Measurements from ENCODE around the gene MAP2K1.

The MAP2K1 gene

DNA sequence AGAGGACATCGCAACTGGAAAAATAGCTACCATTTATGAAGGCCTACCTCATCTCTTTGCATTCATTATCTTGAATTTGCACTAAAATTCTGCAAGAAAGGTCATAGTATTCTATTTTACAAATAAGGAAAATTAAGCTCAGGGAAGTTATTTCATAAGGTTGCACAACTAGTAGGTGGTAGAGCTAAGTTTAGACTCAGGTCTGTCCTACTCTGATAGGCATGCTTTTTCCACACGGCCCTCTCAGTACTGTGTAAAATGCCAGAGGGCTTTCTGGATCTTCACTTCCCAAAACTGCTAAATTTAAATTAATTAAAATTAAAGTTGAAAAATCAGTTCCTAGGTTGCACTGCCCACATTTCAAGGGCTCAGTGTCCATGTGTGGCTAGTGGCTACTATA lies 18.3 kb downstream of the MAP2K1 start:
- TF ChIP-seq, protein P1, sequence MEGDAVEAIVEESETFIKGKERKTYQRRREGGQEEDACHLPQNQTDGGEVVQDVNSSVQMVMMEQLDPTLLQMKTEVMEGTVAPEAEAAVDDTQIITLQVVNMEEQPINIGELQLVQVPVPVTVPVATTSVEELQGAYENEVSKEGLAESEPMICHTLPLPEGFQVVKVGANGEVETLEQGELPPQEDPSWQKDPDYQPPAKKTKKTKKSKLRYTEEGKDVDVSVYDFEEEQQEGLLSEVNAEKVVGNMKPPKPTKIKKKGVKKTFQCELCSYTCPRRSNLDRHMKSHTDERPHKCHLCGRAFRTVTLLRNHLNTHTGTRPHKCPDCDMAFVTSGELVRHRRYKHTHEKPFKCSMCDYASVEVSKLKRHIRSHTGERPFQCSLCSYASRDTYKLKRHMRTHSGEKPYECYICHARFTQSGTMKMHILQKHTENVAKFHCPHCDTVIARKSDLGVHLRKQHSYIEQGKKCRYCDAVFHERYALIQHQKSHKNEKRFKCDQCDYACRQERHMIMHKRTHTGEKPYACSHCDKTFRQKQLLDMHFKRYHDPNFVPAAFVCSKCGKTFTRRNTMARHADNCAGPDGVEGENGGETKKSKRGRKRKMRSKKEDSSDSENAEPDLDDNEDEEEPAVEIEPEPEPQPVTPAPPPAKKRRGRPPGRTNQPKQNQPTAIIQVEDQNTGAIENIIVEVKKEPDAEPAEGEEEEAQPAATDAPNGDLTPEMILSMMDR (IDR thresholded peaks at IDR 0.05; ENCODE audit: borderline replicate concordance, insufficient read depth, low read depth, low read length), result no peak
- peak overlapping the region; percentile 2 for H3K4me3 ChIP-seq (ENCODE audit: low read depth, low read length)

DNA sequence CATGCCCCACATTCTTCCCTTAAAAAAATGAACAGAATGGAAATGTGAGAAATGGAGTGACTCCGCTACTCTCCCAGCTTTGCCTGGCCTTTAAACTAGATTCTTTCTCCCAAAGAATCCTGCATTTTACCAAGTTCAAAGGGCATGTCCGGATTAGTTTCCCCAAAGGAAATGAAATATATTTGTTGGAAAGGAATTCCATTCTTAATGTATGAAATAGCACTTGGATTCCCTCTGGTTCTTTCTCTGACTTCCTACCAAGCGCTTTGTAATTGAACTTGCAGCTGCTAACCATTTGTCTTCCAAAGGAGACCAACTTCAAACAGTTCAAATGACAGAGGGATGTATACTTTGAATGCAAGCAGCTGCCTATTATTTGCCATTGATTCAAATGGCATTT lies 18.9 kb downstream of the MAP2K1 start:
- TF ChIP-seq, protein P1 (IDR thresholded peaks at IDR 0.05; ENCODE audit: borderline replicate concordance, insufficient read depth, low read depth, low read length), result no peak
- no peak overlapping the region for H3K4me3 ChIP-seq (ENCODE audit: low read depth, low read length)

DNA sequence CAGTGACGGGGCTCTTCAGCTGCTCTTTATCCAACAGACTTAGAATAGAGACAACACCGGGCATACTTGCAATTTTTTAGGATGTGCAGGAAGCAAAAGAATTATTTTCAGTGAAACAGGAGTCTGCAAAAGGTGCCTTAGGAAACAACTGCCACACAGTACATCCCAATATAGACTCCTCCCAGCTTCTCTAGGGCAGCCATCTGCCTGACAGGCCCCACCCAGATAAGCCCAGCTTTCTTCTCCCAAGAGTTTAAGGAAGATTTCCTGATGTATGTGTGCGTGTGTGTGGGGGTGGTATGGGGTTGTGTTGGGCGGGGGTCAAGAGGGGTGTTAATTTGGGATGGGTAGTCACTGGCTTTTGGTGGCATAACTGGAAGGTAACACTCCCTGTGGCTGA lies 21.5 kb downstream of the MAP2K1 start:
- no peak overlapping the region for H3K4me3 ChIP-seq (ENCODE audit: low read depth, low read length)
- TF ChIP-seq, protein P1 (IDR thresholded peaks at IDR 0.05; ENCODE audit: borderline replicate concordance, insufficient read depth, low read depth, low read length), result no peak

DNA sequence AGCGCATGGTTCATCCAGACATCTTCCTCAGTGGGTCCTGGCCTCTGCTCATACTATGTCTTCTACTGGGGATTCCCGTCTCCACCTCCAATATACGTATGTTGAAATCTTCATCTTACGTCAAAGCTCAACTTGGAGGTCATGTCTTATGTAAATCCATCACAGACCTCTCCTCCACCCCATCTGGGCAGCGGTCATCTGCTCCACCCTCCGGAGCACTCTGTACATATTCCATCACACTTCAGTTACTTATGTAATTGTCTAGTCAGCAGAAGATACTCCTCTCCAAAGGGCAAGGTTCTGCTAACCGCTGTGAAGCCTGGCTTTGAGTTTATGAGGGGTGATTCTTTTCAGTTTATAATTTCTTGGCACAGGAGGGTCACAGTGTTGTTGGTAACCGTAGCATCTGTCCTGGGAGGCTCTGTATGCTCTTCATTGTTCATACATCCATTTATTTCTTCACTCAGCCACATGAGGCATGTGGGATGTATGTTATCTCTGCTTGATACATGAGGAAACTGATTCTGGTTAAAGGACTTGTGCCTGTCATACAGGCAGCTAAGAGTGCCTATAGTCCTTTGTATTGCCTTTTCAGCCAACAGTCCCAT lies 22.1 kb downstream of the MAP2K1 start:
- TF ChIP-seq, protein P1 (IDR thresholded peaks at IDR 0.05; ENCODE audit: borderline replicate concordance, insufficient read depth, low read depth, low read length), result no peak
- H3K4me3 ChIP-seq (ENCODE audit: low read depth, low read length), result no peak overlapping the region

DNA sequence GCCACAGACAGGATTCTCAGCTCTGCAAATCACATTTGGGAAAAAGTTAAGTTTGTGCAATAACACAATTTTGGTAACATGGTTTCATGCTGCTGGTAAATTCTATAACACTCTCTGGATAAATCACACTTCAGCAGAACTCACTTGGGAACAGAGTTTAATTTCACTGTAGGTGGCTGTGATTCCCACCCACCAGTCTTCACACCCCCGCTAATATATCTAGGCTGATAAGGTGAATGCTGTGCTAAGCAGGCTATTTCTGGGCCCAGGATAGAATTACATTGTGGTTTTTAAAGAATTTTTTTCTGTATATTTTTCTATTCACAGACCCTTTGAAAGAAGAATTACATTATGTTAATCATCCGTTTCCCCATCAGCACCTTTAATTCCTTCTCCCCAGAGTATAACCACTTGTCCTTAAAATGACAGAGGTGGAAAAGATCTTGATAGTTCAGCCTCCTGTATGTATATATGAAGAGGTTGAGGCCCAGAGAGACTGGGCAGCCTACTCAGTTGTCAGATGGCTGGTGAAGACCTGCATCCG lies 22.9 kb downstream of the MAP2K1 start:
- H3K4me3 ChIP-seq (ENCODE audit: low read depth, low read length), result no peak overlapping the region
- TF ChIP-seq, protein P1 (IDR thresholded peaks at IDR 0.05; ENCODE audit: borderline replicate concordance, insufficient read depth, low read depth, low read length), result no peak

DNA sequence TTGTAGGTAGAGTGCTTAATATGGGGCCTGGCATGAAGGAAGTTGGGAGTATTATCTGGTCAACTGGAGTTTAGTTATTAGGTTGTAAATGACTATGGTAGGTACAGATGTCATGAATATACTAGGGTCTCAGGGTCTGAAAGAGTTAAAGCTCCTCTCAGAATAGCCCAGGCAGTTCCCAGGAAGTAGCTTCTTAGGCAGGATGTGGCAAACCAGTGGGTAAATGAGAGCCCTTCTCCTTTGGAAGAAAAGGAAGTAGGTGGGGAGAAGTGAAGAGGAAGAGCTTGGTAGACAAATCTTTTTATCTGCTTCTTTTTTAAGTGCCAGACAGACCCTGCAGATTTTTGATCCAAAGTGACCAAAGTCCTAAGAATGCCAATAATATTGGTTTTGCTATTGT lies 24.5 kb downstream of the MAP2K1 start:
- no peak overlapping the region for H3K4me3 ChIP-seq (ENCODE audit: low read depth, low read length)
- TF ChIP-seq, protein P1 (IDR thresholded peaks at IDR 0.05; ENCODE audit: borderline replicate concordance, insufficient read depth, low read depth, low read length), result no peak

DNA sequence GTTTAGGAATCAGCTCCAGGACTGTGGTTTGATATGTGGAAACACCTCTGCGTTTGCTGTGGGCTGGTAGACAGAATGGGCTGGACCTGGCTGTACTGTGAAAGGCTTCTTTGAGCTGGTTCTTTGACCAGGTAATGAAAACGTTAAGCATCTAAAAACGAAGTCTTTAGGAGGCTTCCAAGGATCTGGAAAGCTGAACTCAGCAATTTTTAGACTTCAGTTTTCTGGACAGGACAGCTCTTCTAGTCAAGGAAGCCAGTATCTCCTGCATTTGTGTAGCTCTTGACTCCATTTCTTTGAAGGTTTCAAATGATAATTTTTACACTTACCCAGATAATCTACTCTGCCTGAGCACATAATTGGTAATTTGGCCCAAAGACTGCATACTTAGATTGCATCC lies 25.5 kb downstream of the MAP2K1 start:
- TF ChIP-seq, protein P1 (IDR thresholded peaks at IDR 0.05; ENCODE audit: borderline replicate concordance, insufficient read depth, low read depth, low read length), result no peak
- H3K4me3 ChIP-seq (ENCODE audit: low read depth, low read length), result no peak overlapping the region

Data from GM12875 (cell line).